Astrocyte (in vitro differentiated cells and primary cell): ENCODE results near the gene PEMT. TPM values are rescaled to one million over a fixed set of nuclear protein-coding genes. Genes with fewer than 3 reads are reported as not detected.

Experiments used
- DNase-seq: peaks from one replicate; pipeline ENCODE4 v3.0.0-alpha.2; 2010; ENCODE audit warnings: low read depth
- FAIRE-seq: peaks from 2 replicates; lab custom pipeline; 2011; peaks lifted over from hg19 to GRCh38; lab: Jason Lieb, UNC
- H2AFZ ChIP-seq: 2 replicates; pipeline ENCODE4 v1.6.0; 2012; ENCODE audit warnings: low read depth, low read length, inconsistent platforms
- H3K27ac ChIP-seq: 2 replicates; pipeline ENCODE4 v1.5.1; 2011; ENCODE audit warnings: low read depth, low read length, inconsistent platforms
- H3K27me3 ChIP-seq: 2 replicates; pipeline ENCODE4 v1.6.0; 2011; ENCODE audit warnings: low read length, inconsistent platforms; ENCODE audit not compliant: insufficient read depth
- H3K36me3 ChIP-seq: 2 replicates; pipeline ENCODE4 v1.5.1; 2011; ENCODE audit warnings: low read length, inconsistent platforms; ENCODE audit not compliant: insufficient read depth
- H3K4me1 ChIP-seq: 2 replicates; pipeline ENCODE4 v1.5.1; 2011; ENCODE audit warnings: low read length, inconsistent platforms; ENCODE audit not compliant: insufficient read depth
- H3K4me2 ChIP-seq: 2 replicates; pipeline ENCODE4 v1.6.0; 2012; ENCODE audit warnings: low read length, inconsistent platforms
- H3K4me3 ChIP-seq: 2 replicates; pipeline ENCODE4 v1.5.1; 2011; ENCODE audit warnings: low read depth, mild to moderate bottlenecking, low read length, inconsistent platforms; ENCODE audit not compliant: insufficient read depth
- H3K79me2 ChIP-seq: 2 replicates; pipeline ENCODE4 v1.6.0; 2012; ENCODE audit warnings: mild to moderate bottlenecking, low read length, inconsistent platforms; ENCODE audit not compliant: insufficient read depth
- H3K9ac ChIP-seq: 2 replicates; pipeline ENCODE4 v1.6.0; 2012; ENCODE audit warnings: mild to moderate bottlenecking, low read length, inconsistent platforms
- H3K9me3 ChIP-seq: 2 replicates; pipeline ENCODE4 v1.5.1; 2012; ENCODE audit warnings: low read depth, mild to moderate bottlenecking, low read length, inconsistent platforms; ENCODE audit not compliant: insufficient read depth
- H4K20me1 ChIP-seq: 2 replicates; pipeline ENCODE4 v1.6.0; 2012; ENCODE audit warnings: low read length, inconsistent platforms; ENCODE audit not compliant: insufficient read depth
- H3K27ac Mint-ChIP-seq: one replicate; pipeline ENCODE4 v1.8.0; 2021; ENCODE audit warnings: mild to moderate bottlenecking, mixed read lengths; ENCODE audit not compliant: unreplicated experiment
- H3K27me3 Mint-ChIP-seq: one replicate; pipeline ENCODE4 v1.8.0; 2021; ENCODE audit warnings: low read depth, mixed read lengths; ENCODE audit not compliant: unreplicated experiment
- H3K36me3 Mint-ChIP-seq: one replicate; pipeline ENCODE4 v1.8.0; 2021; ENCODE audit warnings: low read depth, mixed read lengths; ENCODE audit not compliant: unreplicated experiment
- H3K4me1 Mint-ChIP-seq: one replicate; pipeline ENCODE4 v1.8.0; 2021; ENCODE audit warnings: low read depth, mixed read lengths; ENCODE audit not compliant: unreplicated experiment
- H3K4me3 Mint-ChIP-seq: one replicate; pipeline ENCODE4 v1.8.0; 2021; ENCODE audit warnings: mild to moderate bottlenecking, moderate library complexity, mixed read lengths; ENCODE audit not compliant: unreplicated experiment
- H3K9me3 Mint-ChIP-seq: one replicate; pipeline ENCODE4 v1.8.0; 2021; ENCODE audit warnings: mild to moderate bottlenecking, mixed read lengths; ENCODE audit not compliant: unreplicated experiment
- CTCF ChIP-seq: IDR thresholded peaks from 2 replicates; pipeline ENCODE4 v1.5.1; 2011; ENCODE audit warnings: low read depth, mild to moderate bottlenecking, inconsistent platforms, low read length, moderate library complexity; ENCODE audit not compliant: insufficient read depth
- EZH2 ChIP-seq: IDR thresholded peaks from 2 replicates; pipeline ENCODE4 v1.6.1; 2012; ENCODE audit warnings: mild to moderate bottlenecking, low read length, inconsistent platforms; ENCODE audit not compliant: insufficient read depth
- total RNA-seq: library from RNA; stranded (reverse); gene quantifications from 2 replicates; pipeline ENCODE4 v1.2.1, GENCODE V29; 2021

PEMT gene
- total RNA-seq, 1 donor from 2014 or later: 19.5 TPM

- peaks cover 2% of the 10 kb centered on the region for H3K36me3 Mint-ChIP-seq
- Histone ChIP-seq H4K20me1 (no peaks in the 10 kb centered on the region), H3K4me2 (no peak overlapping the region), H2AFZ (peak overlapping the region; percentile 16), H3K9ac (no peak overlapping the region), H3K9me3 (no peaks in the 10 kb centered on the region), H3K4me1 (peaks cover 11% of the 10 kb centered on the region), H3K27ac (no peak overlapping the region), H3K36me3 (no peaks in the 10 kb centered on the region), H3K27me3 (no peaks in the 10 kb centered on the region), H3K79me2 (no peaks in the 10 kb centered on the region), H3K4me3 (no peak overlapping the region)
- no peak for DNase-seq
- H3K4me3 Mint-ChIP-seq: no peak overlapping the region
- H3K27ac Mint-ChIP-seq: no peak overlapping the region
- H3K27me3 Mint-ChIP-seq: peaks cover 13% of the 10 kb centered on the region
- no peak for FAIRE-seq
- no peak for TF ChIP-seq EZH2
- TF ChIP-seq CTCF: no peak
- H3K9me3 Mint-ChIP-seq: peaks cover 5% of the 10 kb centered on the region
- H3K4me1 Mint-ChIP-seq: peaks cover 3% of the 10 kb centered on the region
Observed at GRCh38 chr17:17603178-17603894, 11.8 kb upstream of the PEMT start.

GRCh38 chr17:17599965-17600364, 8.5 kb upstream of the PEMT start:
- no peaks in the 10 kb centered on the region for H3K9me3 Mint-ChIP-seq
- DNase-seq (no peak), FAIRE-seq (no peak)
- H3K4me3 Mint-ChIP-seq: no peak overlapping the region
- TF ChIP-seq EZH2: no peak
- no peak for TF ChIP-seq CTCF
- H3K9me3 ChIP-seq: no peaks in the 10 kb centered on the region
- no peaks in the 10 kb centered on the region for H3K27me3 ChIP-seq
- no peaks in the 10 kb centered on the region for H4K20me1 ChIP-seq
- peaks cover 3% of the 10 kb centered on the region for H3K4me1 Mint-ChIP-seq
- no peak overlapping the region for H3K4me2 ChIP-seq
- no peak overlapping the region for H2AFZ ChIP-seq
- H3K27me3 Mint-ChIP-seq: peaks cover 3% of the 10 kb centered on the region
- no peaks in the 10 kb centered on the region for H3K79me2 ChIP-seq
- H3K36me3 ChIP-seq: no peaks in the 10 kb centered on the region
- H3K4me1 ChIP-seq: no peaks in the 10 kb centered on the region
- H3K27ac ChIP-seq: no peak overlapping the region
- no peak overlapping the region for H3K4me3 ChIP-seq
- no peak overlapping the region for H3K9ac ChIP-seq
- H3K36me3 Mint-ChIP-seq: no peaks in the 10 kb centered on the region
- no peak overlapping the region for H3K27ac Mint-ChIP-seq

GRCh38 chr17:17598003-17598402, 6.5 kb upstream of the PEMT start:
- Mint-ChIP-seq H3K36me3 (no peaks in the 10 kb centered on the region), H3K27me3 (no peaks in the 10 kb centered on the region), H3K9me3 (no peaks in the 10 kb centered on the region), H3K4me3 (no peak overlapping the region), H3K4me1 (no peaks in the 10 kb centered on the region), H3K27ac (no peak overlapping the region)
- Histone ChIP-seq H3K27me3 (no peaks in the 10 kb centered on the region), H3K4me1 (no peaks in the 10 kb centered on the region), H3K4me3 (no peak overlapping the region), H4K20me1 (no peaks in the 10 kb centered on the region), H3K36me3 (no peaks in the 10 kb centered on the region), H3K9ac (no peak overlapping the region), H3K4me2 (no peak overlapping the region), H3K9me3 (no peaks in the 10 kb centered on the region), H3K27ac (no peak overlapping the region), H2AFZ (no peak overlapping the region), H3K79me2 (no peaks in the 10 kb centered on the region)
- TF ChIP-seq CTCF (no peak), EZH2 (no peak)
- FAIRE-seq (no peak), DNase-seq (no peak)
